Measurements from ENCODE around the gene ATXN7L3. TPM values are rescaled to one million over a fixed set of nuclear protein-coding genes. Genes with fewer than 3 reads are reported as not detected.

The ATXN7L3 gene
- total and polyA plus RNA-seq, 9 of the 15 experiments (the other 6 are each of a cell fraction or from before 2014, with no cell fraction given), result 0.62 to 66.1 (median 33.2) TPM

- TF ChIP-seq UBTF (IDR thresholded peaks at IDR 0.05; ENCODE audit: borderline replicate concordance in 1 of 2, low read depth in 2 of 2, low read length in 2 of 2), result peak; percentile 77 to 88; a peak in 3 of 4 replicates
- TF ChIP-seq, protein P1, sequence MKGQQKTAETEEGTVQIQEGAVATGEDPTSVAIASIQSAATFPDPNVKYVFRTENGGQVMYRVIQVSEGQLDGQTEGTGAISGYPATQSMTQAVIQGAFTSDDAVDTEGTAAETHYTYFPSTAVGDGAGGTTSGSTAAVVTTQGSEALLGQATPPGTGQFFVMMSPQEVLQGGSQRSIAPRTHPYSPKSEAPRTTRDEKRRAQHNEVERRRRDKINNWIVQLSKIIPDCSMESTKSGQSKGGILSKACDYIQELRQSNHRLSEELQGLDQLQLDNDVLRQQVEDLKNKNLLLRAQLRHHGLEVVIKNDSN (CRISPR knock-in tag; IDR thresholded peaks at IDR 0.05), result peak; percentile 63
- no peak for TF ChIP-seq HNRNPLL (IDR thresholded peaks at IDR 0.05; ENCODE audit: low read depth, low read length, poor library complexity, severe bottlenecking)
- 0 out of 2 replicates have a peak, but pooled peaks have one; percentile 31 for TF ChIP-seq ETV1 (tag; conservative IDR thresholded peaks at IDR 0.05; ENCODE audit: low read depth)
- TF ChIP-seq HNRNPUL1 (IDR thresholded peaks at IDR 0.05; ENCODE audit: low read length), result no peak
- no peak; the same call in 1 of the 2 replicates for TF ChIP-seq KLF16 (IDR thresholded peaks at IDR 0.05)
- TF ChIP-seq, protein P2, sequence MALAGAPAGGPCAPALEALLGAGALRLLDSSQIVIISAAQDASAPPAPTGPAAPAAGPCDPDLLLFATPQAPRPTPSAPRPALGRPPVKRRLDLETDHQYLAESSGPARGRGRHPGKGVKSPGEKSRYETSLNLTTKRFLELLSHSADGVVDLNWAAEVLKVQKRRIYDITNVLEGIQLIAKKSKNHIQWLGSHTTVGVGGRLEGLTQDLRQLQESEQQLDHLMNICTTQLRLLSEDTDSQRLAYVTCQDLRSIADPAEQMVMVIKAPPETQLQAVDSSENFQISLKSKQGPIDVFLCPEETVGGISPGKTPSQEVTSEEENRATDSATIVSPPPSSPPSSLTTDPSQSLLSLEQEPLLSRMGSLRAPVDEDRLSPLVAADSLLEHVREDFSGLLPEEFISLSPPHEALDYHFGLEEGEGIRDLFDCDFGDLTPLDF (CRISPR knock-in tag; IDR thresholded peaks at IDR 0.05), result peak; percentile 98
- no peak for TF ChIP-seq PHB (CRISPR knock-in tag; IDR thresholded peaks at IDR 0.05)
- TF ChIP-seq, protein P3, sequence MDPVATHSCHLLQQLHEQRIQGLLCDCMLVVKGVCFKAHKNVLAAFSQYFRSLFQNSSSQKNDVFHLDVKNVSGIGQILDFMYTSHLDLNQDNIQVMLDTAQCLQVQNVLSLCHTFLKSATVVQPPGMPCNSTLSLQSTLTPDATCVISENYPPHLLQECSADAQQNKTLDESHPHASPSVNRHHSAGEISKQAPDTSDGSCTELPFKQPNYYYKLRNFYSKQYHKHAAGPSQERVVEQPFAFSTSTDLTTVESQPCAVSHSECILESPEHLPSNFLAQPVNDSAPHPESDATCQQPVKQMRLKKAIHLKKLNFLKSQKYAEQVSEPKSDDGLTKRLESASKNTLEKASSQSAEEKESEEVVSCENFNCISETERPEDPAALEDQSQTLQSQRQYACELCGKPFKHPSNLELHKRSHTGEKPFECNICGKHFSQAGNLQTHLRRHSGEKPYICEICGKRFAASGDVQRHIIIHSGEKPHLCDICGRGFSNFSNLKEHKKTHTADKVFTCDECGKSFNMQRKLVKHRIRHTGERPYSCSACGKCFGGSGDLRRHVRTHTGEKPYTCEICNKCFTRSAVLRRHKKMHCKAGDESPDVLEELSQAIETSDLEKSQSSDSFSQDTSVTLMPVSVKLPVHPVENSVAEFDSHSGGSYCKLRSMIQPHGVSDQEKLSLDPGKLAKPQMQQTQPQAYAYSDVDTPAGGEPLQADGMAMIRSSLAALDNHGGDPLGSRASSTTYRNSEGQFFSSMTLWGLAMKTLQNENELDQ (CRISPR knock-in tag; IDR thresholded peaks at IDR 0.05; ENCODE audit: borderline replicate concordance), result no peak
- TF ChIP-seq SNRNP70 (optimal IDR thresholded peaks at IDR 0.05; ENCODE audit: low read depth, low read length), result no peak
Observed at GRCh38 chr17:44210342-44211192, 10.9 kb upstream of the ATXN7L3 start (continued).

All from K562 (cell line).